Suprapubic skin (tissue), 4 donors: ENCODE results near the gene SNAPC2. TPM values are rescaled to one million over a fixed set of nuclear protein-coding genes. Genes with fewer than 3 reads are reported as not detected.
"Not testable (repeated sequence)": the region's sequence is repeated elsewhere in the genome, so short reads cannot be mapped to it uniquely, and the experiment has no call there.

ENCODE experiments used
- DNase-seq, 2 donors: peaks; one replicate each; pipeline ENCODE4 v3.0.0-alpha.2; 2019; ENCODE audit warnings: low spot score in 2 of 2
- H3K27ac ChIP-seq: fragments of 200-600 bp; sonication (generic); one replicate; pipeline ENCODE4 v1.5.1; 2019
- H3K27me3 ChIP-seq: fragments of 200-600 bp; sonication (generic); one replicate; pipeline ENCODE4 v1.5.1; 2019
- H3K36me3 ChIP-seq: fragments of 200-600 bp; sonication (generic); one replicate; pipeline ENCODE4 v1.5.1; 2019
- H3K4me1 ChIP-seq: fragments of 200-600 bp; sonication (generic); one replicate; pipeline ENCODE4 v1.5.1; 2019
- H3K4me3 ChIP-seq: fragments of 200-600 bp; sonication (generic); one replicate; pipeline ENCODE4 v1.5.1; 2019; ENCODE audit warnings: mild to moderate bottlenecking
- H3K9me3 ChIP-seq: fragments of 200-600 bp; sonication (generic); one replicate; pipeline ENCODE4 v1.5.1; 2019
- EP300 ChIP-seq: sonication (generic); formaldehyde crosslinking; IDR thresholded peaks from one replicate; pipeline ENCODE4 v1.6.1; 2017; ENCODE audit warnings: antibody characterized with exemption
- POLR2A ChIP-seq, 2 donors: fragments of 450-650 bp; IDR thresholded peaks; one replicate each; pipeline ENCODE4 v1.6.1; 2017; ENCODE audit warnings: antibody characterized with exemption in 2 of 2, mild to moderate bottlenecking in 2 of 2, moderate library complexity in 2 of 2
- POLR2AphosphoS5 ChIP-seq, 3 donors: sonication (generic); formaldehyde crosslinking; IDR thresholded peaks; one replicate each; pipeline ENCODE4 v1.6.1; 2017; ENCODE audit warnings: antibody characterized with exemption in 3 of 3
- WGBS: methylation state at CpG from one replicate; pipeline ENCODE4 v1.1.5; 2018; 5-methylcytosine and 5-hydroxymethylcytosine counted together
- total RNA-seq, 4 donors: library from RNA; depleted of rRNA; stranded (reverse); fragments of >200 nt; gene quantifications; one replicate each; pipeline ENCODE4 v1.1.0, GENCODE V29; 2016
- TF ChIP-seq, protein P1 (sequence below), 2 donors: fragments of 200-600 bp in 1 of 2; fragments of 450-650 bp in 1 of 2; sonication (generic) in 1 of 2; IDR thresholded peaks; one replicate each; pipeline ENCODE4 v1.5.1; 2016 to 2019; ENCODE audit warnings: antibody characterized with exemption in 2 of 2, mild to moderate bottlenecking in 1 of 2, moderate library complexity in 1 of 2

Gene SNAPC2
- total RNA-seq, 4 donors from 2014 or later, result 11.1 to 22.3 (median 19.6) TPM

GRCh38 chr19:7955696-7956095 lies 35.6 kb downstream of the SNAPC2 start:
- H3K4me3 ChIP-seq, result no peak overlapping the region
- WGBS, result 83% methylated on average over 9 of the region's 11 CpGs
- no peaks in the 10 kb centered on the region for H3K9me3 ChIP-seq
- no peak for DNase-seq
- no peaks in the 10 kb centered on the region for H3K27me3 ChIP-seq
- TF ChIP-seq EP300 (no peak), POLR2AphosphoS5 (IDR thresholded peaks at IDR 0.05) (no peak), POLR2A (IDR thresholded peaks at IDR 0.05) (no peak)
- TF ChIP-seq, protein P1, sequence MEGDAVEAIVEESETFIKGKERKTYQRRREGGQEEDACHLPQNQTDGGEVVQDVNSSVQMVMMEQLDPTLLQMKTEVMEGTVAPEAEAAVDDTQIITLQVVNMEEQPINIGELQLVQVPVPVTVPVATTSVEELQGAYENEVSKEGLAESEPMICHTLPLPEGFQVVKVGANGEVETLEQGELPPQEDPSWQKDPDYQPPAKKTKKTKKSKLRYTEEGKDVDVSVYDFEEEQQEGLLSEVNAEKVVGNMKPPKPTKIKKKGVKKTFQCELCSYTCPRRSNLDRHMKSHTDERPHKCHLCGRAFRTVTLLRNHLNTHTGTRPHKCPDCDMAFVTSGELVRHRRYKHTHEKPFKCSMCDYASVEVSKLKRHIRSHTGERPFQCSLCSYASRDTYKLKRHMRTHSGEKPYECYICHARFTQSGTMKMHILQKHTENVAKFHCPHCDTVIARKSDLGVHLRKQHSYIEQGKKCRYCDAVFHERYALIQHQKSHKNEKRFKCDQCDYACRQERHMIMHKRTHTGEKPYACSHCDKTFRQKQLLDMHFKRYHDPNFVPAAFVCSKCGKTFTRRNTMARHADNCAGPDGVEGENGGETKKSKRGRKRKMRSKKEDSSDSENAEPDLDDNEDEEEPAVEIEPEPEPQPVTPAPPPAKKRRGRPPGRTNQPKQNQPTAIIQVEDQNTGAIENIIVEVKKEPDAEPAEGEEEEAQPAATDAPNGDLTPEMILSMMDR (IDR thresholded peaks at IDR 0.05), result no peak
- H3K27ac ChIP-seq, result no peak overlapping the region
- H3K36me3 ChIP-seq, result peaks cover 21% of the 10 kb centered on the region
- H3K4me1 ChIP-seq, result no peaks in the 10 kb centered on the region

- peaks cover 55% of the 10 kb centered on the region for H3K36me3 ChIP-seq
Measured at GRCh38 chr19:7959211-7959610, 39.1 kb downstream of the SNAPC2 start.

DNA sequence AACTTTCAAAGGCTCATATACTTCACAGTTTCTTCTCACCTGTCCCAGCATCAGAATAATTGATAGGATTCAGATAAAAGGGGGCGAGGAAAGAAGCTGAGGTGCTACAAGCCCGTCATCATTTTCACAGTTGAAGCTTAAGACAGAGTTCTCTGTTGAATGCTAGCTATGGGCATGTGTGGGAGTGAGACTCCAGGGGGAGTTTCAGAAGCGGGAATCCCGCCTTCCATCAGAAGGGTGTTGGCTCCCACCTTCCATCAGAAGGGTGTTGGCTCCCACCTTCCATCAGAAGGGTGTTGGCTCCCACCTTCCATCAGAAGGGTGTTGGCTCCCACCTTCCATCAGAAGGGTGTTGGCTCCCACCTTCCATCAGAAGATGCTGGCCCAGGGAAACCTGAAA lies 40.9 kb downstream of the SNAPC2 start:
- not testable (repeated sequence) for H3K9me3 ChIP-seq, H3K27me3 ChIP-seq, H3K27ac ChIP-seq, DNase-seq, H3K4me1 ChIP-seq, H3K4me3 ChIP-seq
- 85% methylated on average over 4 of the region's 4 CpGs for WGBS
- H3K36me3 ChIP-seq, result peaks cover 74% of the 10 kb centered on the region

More at GRCh38 chr19:7959211-7959610, 39.1 kb downstream of the SNAPC2 start:
- Histone ChIP-seq H3K4me1 (no peaks in the 10 kb centered on the region), H3K27me3 (no peaks in the 10 kb centered on the region), H3K27ac (no peak overlapping the region), H3K4me3 (no peak overlapping the region), H3K9me3 (no peaks in the 10 kb centered on the region)
- TF ChIP-seq, protein P1 (IDR thresholded peaks at IDR 0.05), result no peak
- WGBS, result 73% methylated on average over 6 of the region's 6 CpGs
- DNase-seq, result no peak

- Histone ChIP-seq H3K4me1 (no peaks in the 10 kb centered on the region), H3K27me3 (no peaks in the 10 kb centered on the region), H3K4me3 (no peak overlapping the region), H3K36me3 (peaks cover 84% of the 10 kb centered on the region), H3K27ac (no peak overlapping the region), H3K9me3 (no peaks in the 10 kb centered on the region)
- 77% methylated on average over 13 of the region's 13 CpGs for WGBS
- DNase-seq, result no peak
- TF ChIP-seq POLR2A (IDR thresholded peaks at IDR 0.05), result no peak
- TF ChIP-seq POLR2AphosphoS5 (IDR thresholded peaks at IDR 0.05), result no peak
- TF ChIP-seq, protein P1 (IDR thresholded peaks at IDR 0.05), result no peak
- TF ChIP-seq EP300, result no peak
Measured at GRCh38 chr19:7961920-7962626, 41.9 kb downstream of the SNAPC2 start.

GRCh38 chr19:7962644-7963268 lies 42.6 kb downstream of the SNAPC2 start:
- Histone ChIP-seq H3K4me3 (no peak overlapping the region), H3K9me3 (no peaks in the 10 kb centered on the region), H3K4me1 (no peaks in the 10 kb centered on the region), H3K36me3 (peaks cover 90% of the 10 kb centered on the region), H3K27ac (no peak overlapping the region), H3K27me3 (no peaks in the 10 kb centered on the region)
- 91% methylated on average over 22 of the region's 22 CpGs for WGBS
- DNase-seq, result no peak
- no peak for TF ChIP-seq POLR2AphosphoS5 (IDR thresholded peaks at IDR 0.05)
- no peak for TF ChIP-seq POLR2A (IDR thresholded peaks at IDR 0.05)
- TF ChIP-seq, protein P1 (IDR thresholded peaks at IDR 0.05), result no peak
- no peak for TF ChIP-seq EP300
